ENCODE results near the gene FAM83C.
"Not testable (repeated sequence)": the region's sequence is repeated elsewhere in the genome, so short reads cannot be mapped to it uniquely, and the experiment has no call there.

DNA sequence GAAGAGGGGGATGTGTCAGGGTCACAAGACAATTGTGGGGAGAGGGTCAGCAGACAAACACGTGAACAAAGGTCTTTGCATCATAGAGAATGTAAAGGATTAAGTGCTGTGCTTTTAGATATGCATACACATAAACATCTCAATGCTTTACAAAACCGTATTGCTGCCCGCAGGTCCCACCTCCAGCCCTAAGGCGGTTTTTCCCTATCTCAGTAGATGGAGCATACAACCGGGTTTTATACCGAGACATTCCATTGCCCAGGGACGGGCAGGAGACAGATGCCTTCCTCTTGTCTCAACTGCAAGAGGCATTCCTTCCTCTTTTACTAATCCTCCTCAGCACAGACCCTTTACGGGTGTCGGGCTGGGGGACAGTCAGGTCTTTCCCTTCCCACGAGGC, 29.9 kb downstream of the FAM83C start:
- not testable (repeated sequence) for TF ChIP-seq POLR2AphosphoS5 (IDR thresholded peaks at IDR 0.05; ENCODE audit: low read depth, low read length); TAF1 (IDR thresholded peaks at IDR 0.05; ENCODE audit: borderline replicate concordance, low read depth, low read length)

Measured in GM12892 (cell line).